Tibial artery (tissue), 4 donors: ENCODE measurements around the gene GPD2.
"Not testable (repeated sequence)": the region's sequence is repeated elsewhere in the genome, so short reads cannot be mapped to it uniquely, and the experiment has no call there.

ENCODE experiments used
- DNase-seq, 2 donors: peaks; one replicate each; pipeline ENCODE4 v3.0.0-alpha.2; 2019
- H3K27ac ChIP-seq, 2 donors: fragments of 200-600 bp; sonication (generic) in 1 of 2; 1 replicate in 1 of 2; 2 replicates in 1 of 2; pipeline ENCODE4 v1.5.1; 2018 to 2019; ENCODE audit warnings: mild to moderate bottlenecking in 1 of 2
- H3K27me3 ChIP-seq, 2 donors: fragments of 200-600 bp; sonication (generic) in 1 of 2; one replicate each; pipeline versions ENCODE4 v1.5.1 to v1.6.0; 2016 to 2019
- H3K36me3 ChIP-seq, 3 donors: fragments of 200-600 bp; sonication (generic) in 2 of 3; one replicate each; pipeline ENCODE4 v1.5.1; 2016 to 2019; ENCODE audit warnings: mild to moderate bottlenecking in 2 of 3
- H3K4me1 ChIP-seq, 4 donors: fragments of 200-600 bp; sonication (generic) in 2 of 4; 1 replicate in 3 of 4; 2 replicates in 1 of 4; pipeline ENCODE4 v1.5.1; 2016 to 2019
- H3K4me3 ChIP-seq, 2 donors: fragments of 200-600 bp; sonication (generic) in 1 of 2; 1 replicate in 1 of 2; 2 replicates in 1 of 2; pipeline ENCODE4 v1.5.1; 2018 to 2019; ENCODE audit warnings: mild to moderate bottlenecking in 2 of 2
- H3K9me3 ChIP-seq, 3 donors: fragments of 200-600 bp; sonication (generic) in 1 of 3; one replicate each; pipeline ENCODE4 v1.5.1; 2016 to 2019
- CTCF ChIP-seq, 2 experiments: fragments of 200-600 bp in 1 of 2; fragments of 450-650 bp in 1 of 2; IDR thresholded peaks; one replicate each; pipeline ENCODE4 v1.5.1; 2017 to 2019; ENCODE audit warnings: antibody characterized with exemption in 2 of 2, mild to moderate bottlenecking in 1 of 2, moderate library complexity in 1 of 2
- intact Hi-C: fragments of 100-400 bp; cut with DNase I; formaldehyde crosslinking; loops from one replicate; pipeline ENCODE4 v1.15.0; 2023; ENCODE audit warnings: low total_unique reads

Gene GPD2

GRCh38 chr2:156489195-156489594 is 53.0 kb downstream of the GPD2 start:
- Histone ChIP-seq H3K27me3 (no peaks in the 10 kb centered on the region), H3K27ac (no peak overlapping the region), H3K9me3 (no peaks in the 10 kb centered on the region), H3K36me3 (no peaks in the 10 kb centered on the region), H3K4me1 (no peaks in the 10 kb centered on the region), H3K4me3 (no peak overlapping the region)
- intact Hi-C loops = no loop called here
- no peak for TF ChIP-seq CTCF (IDR thresholded peaks at IDR 0.05)
- no peak for DNase-seq

- H3K9me3 ChIP-seq = no peaks in the 10 kb centered on the region
- no peaks in the 10 kb centered on the region for H3K36me3 ChIP-seq
- H3K4me1 ChIP-seq = no peaks in the 10 kb centered on the region
- H3K4me3 ChIP-seq = no peak overlapping the region
- no peak for TF ChIP-seq CTCF (IDR thresholded peaks at IDR 0.05)
- H3K27ac ChIP-seq = no peak overlapping the region
- H3K27me3 ChIP-seq = no peaks in the 10 kb centered on the region
- no peak for DNase-seq
- intact Hi-C loops = no loop called here
Observed at GRCh38 chr2:156489750-156490465, 53.7 kb downstream of the GPD2 start.

- H3K4me1 ChIP-seq = no peaks in the 10 kb centered on the region
- no peaks in the 10 kb centered on the region for H3K9me3 ChIP-seq
- no peaks in the 10 kb centered on the region for H3K36me3 ChIP-seq
- no peak for TF ChIP-seq CTCF (IDR thresholded peaks at IDR 0.05)
- H3K4me3 ChIP-seq = no peak overlapping the region
- DNase-seq = no peak
- intact Hi-C loops = no loop called here
- no peaks in the 10 kb centered on the region for H3K27me3 ChIP-seq
- H3K27ac ChIP-seq = no peak overlapping the region
Observed at GRCh38 chr2:156490466-156490840, 54.3 kb downstream of the GPD2 start.

GRCh38 chr2:156491176-156491575 is 55.0 kb downstream of the GPD2 start:
- Histone ChIP-seq H3K36me3 (peaks cover 0 to 3% (median 0%) of the 10 kb centered on the region in 3 donors), H3K4me1 (no peaks in the 10 kb centered on the region), H3K9me3 (no peaks in the 10 kb centered on the region), H3K4me3 (no peak overlapping the region), H3K27me3 (no peaks in the 10 kb centered on the region), H3K27ac (no peak overlapping the region)
- no peak for DNase-seq
- intact Hi-C loops = no loop called here
- TF ChIP-seq CTCF (IDR thresholded peaks at IDR 0.05) = no peak

GRCh38 chr2:156492979-156493378 is 56.8 kb downstream of the GPD2 start:
- no peak overlapping the region for H3K27ac ChIP-seq
- H3K27me3 ChIP-seq = no peaks in the 10 kb centered on the region
- H3K4me1 ChIP-seq = no peaks in the 10 kb centered on the region
- no peaks in the 10 kb centered on the region for H3K9me3 ChIP-seq
- H3K4me3 ChIP-seq = no peak overlapping the region
- intact Hi-C loops = no loop called here
- no peak for TF ChIP-seq CTCF (IDR thresholded peaks at IDR 0.05)
- no peak for DNase-seq
- H3K36me3 ChIP-seq = peaks cover 0 to 4% (median 0%) of the 10 kb centered on the region in 3 donors

GRCh38 chr2:156495998-156496397 is 59.8 kb downstream of the GPD2 start:
- H3K27ac ChIP-seq, H3K36me3 ChIP-seq, H3K4me1 ChIP-seq, DNase-seq, H3K27me3 ChIP-seq, H3K9me3 ChIP-seq, H3K4me3 ChIP-seq, intact Hi-C loops: not testable (repeated sequence)
